Activated CD4-positive, CD25-positive, alpha-beta regulatory T cell (primary cell): ENCODE measurements around the gene OR1D2.
"Not testable (repeated sequence)": the region's sequence is repeated elsewhere in the genome, so short reads cannot be mapped to it uniquely, and the experiment has no call there.

Experiments used
- DNase-seq, 4 experiments: peaks; one replicate each; lab custom pipeline; 2025; lab: John Stamatoyannopoulos, UW

The OR1D2 gene

DNA sequence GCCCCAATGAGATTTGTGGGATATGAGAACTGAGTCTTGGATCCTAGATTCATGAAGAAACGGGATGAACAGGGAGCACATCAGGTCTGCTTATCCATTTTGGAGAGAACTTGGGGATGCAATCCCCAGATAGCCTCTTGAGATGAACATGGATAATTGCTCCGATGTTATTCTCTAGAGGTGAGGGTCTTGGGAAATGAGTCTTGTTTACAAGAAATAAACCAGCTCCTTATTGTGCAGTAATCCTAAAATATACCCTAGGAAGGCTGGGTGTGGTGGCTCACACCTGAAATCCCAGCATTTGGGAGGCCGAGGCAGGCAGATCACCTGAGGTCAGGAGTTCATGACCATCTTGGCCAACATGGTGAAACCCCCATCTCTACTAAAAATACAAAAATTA lies at the start of gene OR1D2:
Gene OR1D2, minus strand, starts transcription at position 101 of the 400 bp plus-strand sequence. CDS start 11,426 bp downstream, outside the sequence.
- no peak for DNase-seq

DNA sequence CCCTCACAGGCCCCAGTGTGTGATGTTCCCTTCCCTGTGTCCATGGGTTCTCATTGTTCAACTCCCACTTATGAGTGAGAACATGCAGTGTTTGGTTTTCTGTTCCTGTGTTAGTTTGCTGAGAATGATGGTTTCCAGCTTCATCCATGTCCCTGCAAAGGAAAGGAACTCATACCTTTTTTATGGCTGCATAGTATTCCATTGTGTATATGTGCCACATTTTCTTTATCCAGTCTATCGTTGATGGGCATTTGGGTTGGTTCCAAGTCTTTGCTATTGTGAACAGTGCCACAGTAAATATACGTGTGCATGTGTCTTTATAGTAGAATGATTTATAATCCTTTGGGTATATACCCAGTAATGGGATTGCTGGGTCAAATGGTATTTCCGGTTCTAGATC lies 33.3 kb upstream of the OR1D2 start:
- DNase-seq = not testable (repeated sequence)

- DNase-seq = no peak
Measured at GRCh38 chr17:3127451-3127850, 23.2 kb upstream of the OR1D2 start, which contains the start of gene OR1G1. Gene OR1G1, minus strand, starts transcription at chr17:3127551. Its CDS starts 0 bp downstream, at chr17:3127551.

- not testable (repeated sequence) for DNase-seq
Measured at GRCh38 chr17:3073850-3074249, 30.4 kb downstream of the OR1D2 start.

- not testable (repeated sequence) for DNase-seq
Measured at GRCh38 chr17:3065192-3065591, 39.0 kb downstream of the OR1D2 start.

DNA sequence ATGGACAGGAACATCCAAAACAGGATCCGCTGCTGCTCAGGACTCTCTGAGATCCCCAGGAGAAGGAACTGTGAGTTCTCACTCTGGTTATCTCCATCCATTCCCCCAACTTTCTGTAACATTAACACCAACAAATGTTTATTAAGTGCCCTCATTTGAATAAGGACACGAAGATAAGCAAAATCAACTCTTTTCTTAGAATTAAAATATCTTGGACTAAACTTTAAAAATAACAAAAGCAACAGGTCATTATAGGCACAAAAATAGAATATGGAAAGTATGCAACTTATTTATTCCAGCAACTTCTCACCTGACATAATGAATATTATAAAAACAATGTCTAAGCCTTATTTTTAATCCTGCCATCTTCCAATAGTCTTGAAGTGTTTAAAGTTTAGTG lies 40.7 kb downstream of the OR1D2 start, which contains the start of gene OR1D5:
Gene OR1D5, minus strand, starts transcription at position 101 of the 400 bp plus-strand sequence. Its CDS starts 0 bp downstream, at position 101.
- not testable (repeated sequence) for DNase-seq

GRCh38 chr17:3062824-3063377 lies 41.3 kb downstream of the OR1D2 start:
- DNase-seq = not testable (repeated sequence)

DNA sequence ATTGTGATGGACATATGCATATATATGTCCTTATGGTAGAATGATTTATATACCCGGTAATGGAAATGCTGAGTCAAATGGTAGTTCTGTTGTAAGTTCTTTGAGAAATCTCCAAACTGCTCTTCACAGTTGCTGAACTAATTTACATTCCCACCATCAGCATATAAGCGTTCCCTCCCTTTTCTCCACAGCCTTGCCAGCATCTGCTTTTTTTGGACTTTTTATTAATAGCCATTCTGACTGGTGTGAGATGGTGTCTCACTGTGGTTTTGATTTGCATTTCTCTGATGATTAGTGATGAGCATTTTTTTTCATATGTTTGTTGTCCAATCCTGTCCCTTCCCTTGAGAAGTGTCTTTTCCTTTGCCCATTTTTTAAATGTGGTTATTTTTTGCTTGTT lies 49.4 kb downstream of the OR1D2 start:
- not testable (repeated sequence) for DNase-seq

- DNase-seq = no peak
Measured at GRCh38 chr17:3049705-3050295, 54.4 kb downstream of the OR1D2 start.

- DNase-seq = peak; percentile 79 to 84 (median 83)
Measured at GRCh38 chr17:3048727-3049471, 55.3 kb downstream of the OR1D2 start.

DNA sequence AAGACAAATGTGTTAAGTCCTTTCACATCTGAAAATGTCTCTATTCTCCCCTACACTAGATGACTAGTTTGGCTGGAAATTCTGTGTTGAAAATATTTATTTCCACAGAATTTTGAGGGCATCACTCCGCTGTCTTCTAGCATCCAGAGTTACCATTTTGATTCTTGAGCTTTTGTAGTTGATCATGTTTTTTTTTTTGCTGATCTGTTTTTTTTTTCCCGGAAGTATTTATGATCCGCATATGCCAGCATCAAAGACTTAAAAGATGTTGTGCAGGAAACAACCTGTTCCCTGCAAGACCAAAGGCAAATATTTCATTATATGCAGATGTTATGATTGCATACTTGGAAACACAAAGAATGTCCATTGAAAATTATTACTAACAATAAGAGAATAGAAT lies 57.5 kb downstream of the OR1D2 start:
- no peak for DNase-seq

DNA sequence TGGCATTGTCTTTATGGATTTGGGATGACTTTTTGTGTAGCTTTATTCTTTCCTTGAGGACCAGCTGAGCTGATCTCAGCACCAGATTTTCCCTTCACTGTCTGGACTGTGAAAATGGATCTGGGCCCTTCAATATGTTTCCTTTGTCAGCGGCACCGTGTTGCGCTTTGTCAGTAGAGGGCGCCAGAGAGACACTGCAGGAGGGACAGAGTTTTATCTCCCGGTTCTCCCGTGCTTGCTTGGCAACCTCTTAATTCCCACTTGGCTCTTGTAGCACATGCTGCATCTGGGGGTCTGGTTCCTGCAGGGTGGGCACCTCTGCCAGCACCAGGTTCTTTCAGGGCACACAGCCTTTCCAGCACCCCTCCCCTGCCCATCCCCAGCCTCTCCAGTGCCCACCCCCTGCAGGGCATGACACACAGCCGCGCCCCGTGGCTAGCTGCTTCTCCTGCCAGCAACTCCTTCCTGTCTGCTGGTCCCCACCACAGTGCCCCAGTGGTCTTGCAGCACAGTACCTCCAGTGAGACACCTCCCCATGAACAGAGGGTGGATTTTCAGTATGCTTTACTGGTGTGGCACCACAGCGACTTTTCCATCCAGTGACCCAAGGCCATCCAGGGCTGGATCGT lies 60.4 kb downstream of the OR1D2 start:
- no peak for DNase-seq

- no peak for DNase-seq
Measured at GRCh38 chr17:3040882-3041281, 63.3 kb downstream of the OR1D2 start.

DNA sequence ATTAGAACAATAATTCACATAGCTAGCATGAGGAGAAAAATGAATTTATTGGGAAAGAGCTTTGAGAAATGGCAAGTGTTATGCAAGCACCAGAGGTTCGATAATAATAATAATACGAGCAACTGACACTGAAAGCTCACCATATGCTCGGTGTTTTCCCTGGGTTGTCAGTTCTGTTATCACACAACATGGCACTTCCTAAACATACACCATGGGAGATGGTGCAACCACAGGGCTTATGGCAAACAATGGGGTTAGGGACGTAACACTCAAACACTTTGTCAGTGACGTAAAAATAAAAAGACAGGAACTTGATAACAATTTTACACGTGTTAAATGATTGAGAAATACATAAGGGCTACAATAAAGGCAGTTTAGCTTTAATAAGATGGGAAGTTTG lies 64.5 kb downstream of the OR1D2 start:
- DNase-seq = no peak

DNA sequence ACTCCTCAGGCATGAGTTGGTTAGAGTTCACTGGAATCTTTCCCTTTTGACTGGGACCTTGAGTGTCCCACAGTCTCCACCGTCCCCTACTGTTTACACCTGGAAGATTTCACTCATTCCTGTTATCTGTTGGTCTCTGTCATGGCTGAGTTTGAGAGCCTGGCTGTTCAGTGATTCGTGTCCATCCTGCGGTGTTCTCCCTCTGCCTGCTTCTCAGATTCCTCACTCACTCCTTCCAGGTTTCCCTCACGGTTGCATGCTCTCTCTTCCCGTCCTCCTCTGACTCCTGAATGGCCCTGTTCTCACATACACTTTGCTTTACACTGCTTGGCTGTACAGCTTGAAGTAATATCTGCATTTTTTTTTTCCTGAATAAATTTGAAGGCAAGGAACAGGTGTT lies 65.3 kb downstream of the OR1D2 start:
- DNase-seq = no peak
